WTC11 (cell line): ENCODE data around the gene GALP. TPM values are rescaled to one million over a fixed set of nuclear protein-coding genes. Genes with fewer than 3 reads are reported as not detected.

Source experiments
- ATAC-seq: fragments of 200-7000 bp; cut with Tn5 transposase; 2 replicates; pipeline ENCODE4 v1.10.0; 2021; ENCODE audit warnings: mild to moderate bottlenecking, moderate library complexity
- CTCF ChIA-PET: fragments of 300-600 bp; sonication (Branson Sonifier 250); formaldehyde crosslinking; loops from one replicate; lab custom pipeline; 2021; ENCODE audit warnings: antibody characterized with exemption; lab: Charles Lee
- POLR2A ChIA-PET: fragments of 350-600 bp; sonication (Branson Sonifier 250); formaldehyde crosslinking; loops from one replicate; lab custom pipeline; 2021; ENCODE audit warnings: antibody characterized with exemption; lab: Charles Lee
- DNase-seq: peaks from one replicate; pipeline ENCODE4 v3.0.0; 2021; ENCODE audit warnings: low spot score
- H3K27ac Mint-ChIP-seq: 2 replicates; pipeline ENCODE4 v1.8.0; 2021; ENCODE audit warnings: mixed read lengths
- H3K27me3 Mint-ChIP-seq: 2 replicates; pipeline ENCODE4 v1.8.0; 2021; ENCODE audit warnings: low read depth, mild to moderate bottlenecking, moderate library complexity, mixed read lengths
- H3K36me3 Mint-ChIP-seq: 2 replicates; pipeline ENCODE4 v1.8.0; 2021; ENCODE audit warnings: mixed read lengths
- H3K4me1 Mint-ChIP-seq: 2 replicates; pipeline ENCODE4 v1.8.0; 2022; ENCODE audit warnings: mixed read lengths
- H3K4me3 Mint-ChIP-seq: 2 replicates; pipeline ENCODE4 v1.8.0; 2021; ENCODE audit warnings: mild to moderate bottlenecking, moderate library complexity, mixed read lengths
- H3K9me3 Mint-ChIP-seq: 2 replicates; pipeline ENCODE4 v1.8.0; 2021; ENCODE audit warnings: mixed read lengths
- AR ChIP-seq: fragments of 250-450 bp; sonication (Bioruptor Pico); IDR thresholded peaks from 2 replicates; pipeline ENCODE4 v1.9.0; 2021; ENCODE audit warnings: mild to moderate bottlenecking
- CREB1 ChIP-seq: sonication (generic); formaldehyde crosslinking; IDR thresholded peaks from 2 replicates; pipeline ENCODE4 v1.8.0; 2023; ENCODE audit warnings: mild to moderate bottlenecking, missing genetic modification reagents
- CREM ChIP-seq: sonication (generic); formaldehyde crosslinking; IDR thresholded peaks from 2 replicates; pipeline ENCODE4 v1.8.1; 2022; ENCODE audit warnings: mild to moderate bottlenecking, missing genetic modification reagents, moderate library complexity
- ELF4 ChIP-seq: sonication (generic); formaldehyde crosslinking; IDR thresholded peaks from 2 replicates; pipeline ENCODE4 v1.8.1; 2022; ENCODE audit warnings: low read depth, mild to moderate bottlenecking, moderate library complexity, missing genetic modification reagents
- IRF2 ChIP-seq: sonication (generic); formaldehyde crosslinking; IDR thresholded peaks from 2 replicates; pipeline ENCODE4 v1.8.0; 2022; ENCODE audit warnings: low read depth, missing genetic modification reagents, borderline replicate concordance
- KAT7 ChIP-seq: sonication (generic); formaldehyde crosslinking; IDR thresholded peaks from 2 replicates; pipeline ENCODE4 v1.8.1; 2023; ENCODE audit warnings: missing genetic modification reagents, mild to moderate bottlenecking, borderline replicate concordance
- MXD4 ChIP-seq: fragments of 250-450 bp; sonication (Bioruptor Pico); IDR thresholded peaks from 2 replicates; pipeline ENCODE4 v1.8.0; 2021; ENCODE audit warnings: mild to moderate bottlenecking, moderate library complexity, borderline replicate concordance
- NR2C2 ChIP-seq: sonication (generic); formaldehyde crosslinking; IDR thresholded peaks from 2 replicates; pipeline ENCODE4 v1.8.0; 2022; ENCODE audit warnings: mild to moderate bottlenecking, missing genetic modification reagents
- NR3C1 ChIP-seq: sonication (generic); formaldehyde crosslinking; conservative IDR thresholded peaks from 2 replicates; pipeline ENCODE4 v1.8.1; 2023; ENCODE audit warnings: low read depth, mild to moderate bottlenecking, missing genetic modification reagents
- OVOL2 ChIP-seq: fragments of 250-450 bp; sonication (Bioruptor Pico); IDR thresholded peaks from 2 replicates; pipeline ENCODE4 v1.9.0; 2021; ENCODE audit warnings: mild to moderate bottlenecking, borderline replicate concordance
- PREB ChIP-seq: sonication (generic); formaldehyde crosslinking; IDR thresholded peaks from 2 replicates; pipeline ENCODE4 v1.8.1; 2022; ENCODE audit warnings: mild to moderate bottlenecking, missing genetic modification reagents, moderate library complexity, borderline replicate concordance
- PRRX2 ChIP-seq: fragments of 250-450 bp; sonication (Bioruptor Pico); IDR thresholded peaks from 2 replicates; pipeline ENCODE4 v1.8.0; 2021; ENCODE audit warnings: mild to moderate bottlenecking
- TP53 ChIP-seq: sonication (generic); formaldehyde crosslinking; IDR thresholded peaks from 2 replicates; pipeline ENCODE4 v1.8.1; 2023; ENCODE audit warnings: mild to moderate bottlenecking, missing genetic modification reagents
- ZNF532 ChIP-seq: fragments of 250-450 bp; sonication (Bioruptor Pico); IDR thresholded peaks from 2 replicates; pipeline ENCODE4 v1.9.0; 2021; ENCODE audit warnings: mild to moderate bottlenecking, borderline replicate concordance
- ZSCAN18 ChIP-seq: fragments of 250-450 bp; sonication (Bioruptor Pico); IDR thresholded peaks from 2 replicates; pipeline ENCODE4 v2.1.2; 2022; ENCODE audit warnings: mild to moderate bottlenecking, moderate library complexity
- total RNA-seq: library from RNA; stranded (reverse); gene quantifications from 3 replicates; pipeline ENCODE4 v1.2.3, GENCODE V29; 2021
- TF ChIP-seq, protein P1 (sequence below): fragments of 250-450 bp; sonication (Bioruptor Pico); IDR thresholded peaks from 2 replicates; pipeline ENCODE4 v1.9.0; 2021; ENCODE audit warnings: moderate library complexity, mild to moderate bottlenecking, inconsistent platforms, borderline replicate concordance
- TF ChIP-seq, protein P2 (sequence below): sonication (generic); formaldehyde crosslinking; IDR thresholded peaks from 2 replicates; pipeline ENCODE4 v1.8.1; 2022; ENCODE audit warnings: mild to moderate bottlenecking, moderate library complexity, missing genetic modification reagents

Gene GALP
- total RNA-seq, 1 experiment from 2014 or later: not detected

DNA sequence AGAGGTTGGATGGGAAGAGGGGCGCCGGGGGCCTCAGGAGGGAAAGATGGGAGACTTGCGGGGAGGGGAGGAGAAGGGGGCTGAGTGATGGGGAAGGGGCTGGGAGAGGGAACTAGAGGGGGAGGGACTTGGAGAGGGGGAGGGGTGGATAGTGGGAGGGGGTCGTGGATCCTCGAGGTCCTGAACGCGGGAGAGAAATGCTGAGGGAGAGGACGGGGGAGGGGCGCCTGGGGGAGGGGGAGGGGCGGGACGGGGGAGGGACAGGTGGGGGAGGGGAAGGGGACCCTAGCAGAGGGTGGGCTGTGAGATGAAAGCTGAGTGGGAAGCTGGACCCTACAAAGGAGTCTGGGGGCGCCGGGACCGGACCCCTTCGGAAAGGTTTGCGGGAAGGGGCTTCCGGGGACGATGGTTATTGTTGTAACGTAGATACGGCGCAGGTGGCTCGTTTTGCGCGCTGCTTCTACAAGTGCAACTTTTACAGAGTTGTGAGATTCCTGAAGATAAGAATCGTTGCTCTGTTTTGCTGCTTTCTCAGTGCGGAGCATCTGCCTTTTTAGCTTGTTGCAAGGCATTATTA lies 34.3 kb upstream of the GALP start:
- Mint-ChIP-seq H3K9me3 (no peaks in the 10 kb centered on the region), H3K36me3 (no peaks in the 10 kb centered on the region), H3K4me1 (peaks cover 31% of the 10 kb centered on the region), H3K27ac (no peak overlapping the region), H3K4me3 (peak overlapping the region; percentile 79), H3K27me3 (peaks cover 3% of the 10 kb centered on the region; the same call in 1 of the 2 replicates)
- DNase-seq (no peak), ATAC-seq (peak; percentile 0; the same call in 1 of the 2 replicates)
- ChIA-PET POLR2A (interaction anchor here (1.1 kb wide), 1 partner anchor 21 kb away, joined by 5 read pairs; the partner anchor contains the start of gene ZNF787), CTCF (interaction anchor here (0.5 to 2.9 kb wide), 17 partner anchors 10 to 537 kb away, joined by 3 to 19 read pairs (median 5); no protein-coding TSS in a partner anchor)
- no peak for TF ChIP-seq NR3C1
- TF ChIP-seq OVOL2 (CRISPR knock-in tag): no peak
- no peak for TF ChIP-seq CREB1 (CRISPR knock-in tag)
- TF ChIP-seq PRRX2: no peak
- TF ChIP-seq PREB (CRISPR knock-in tag): no peak
- TF ChIP-seq CREM (CRISPR knock-in tag): no peak; the same call in 1 of the 2 replicates
- no peak for TF ChIP-seq ZSCAN18 (CRISPR knock-in tag)
- no peak for TF ChIP-seq MXD4 (CRISPR knock-in tag)
- TF ChIP-seq ZNF532 (CRISPR knock-in tag): no peak
- TF ChIP-seq AR: no peak
- TF ChIP-seq, protein P1, sequence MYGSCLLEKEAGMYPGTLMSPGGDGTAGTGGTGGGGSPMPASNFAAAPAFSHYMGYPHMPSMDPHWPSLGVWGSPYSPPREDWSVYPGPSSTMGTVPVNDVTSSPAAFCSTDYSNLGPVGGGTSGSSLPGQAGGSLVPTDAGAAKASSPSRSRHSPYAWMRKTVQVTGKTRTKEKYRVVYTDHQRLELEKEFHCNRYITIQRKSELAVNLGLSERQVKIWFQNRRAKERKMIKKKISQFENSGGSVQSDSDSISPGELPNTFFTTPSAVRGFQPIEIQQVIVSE (CRISPR knock-in tag): no peak
- TF ChIP-seq, protein P2, sequence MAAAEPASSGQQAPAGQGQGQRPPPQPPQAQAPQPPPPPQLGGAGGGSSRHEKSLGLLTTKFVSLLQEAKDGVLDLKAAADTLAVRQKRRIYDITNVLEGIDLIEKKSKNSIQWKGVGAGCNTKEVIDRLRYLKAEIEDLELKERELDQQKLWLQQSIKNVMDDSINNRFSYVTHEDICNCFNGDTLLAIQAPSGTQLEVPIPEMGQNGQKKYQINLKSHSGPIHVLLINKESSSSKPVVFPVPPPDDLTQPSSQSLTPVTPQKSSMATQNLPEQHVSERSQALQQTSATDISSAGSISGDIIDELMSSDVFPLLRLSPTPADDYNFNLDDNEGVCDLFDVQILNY (CRISPR knock-in tag): no peak
- no peak for TF ChIP-seq TP53 (CRISPR knock-in tag)
- TF ChIP-seq NR2C2: no peak
- no peak for TF ChIP-seq IRF2 (CRISPR knock-in tag)
- no peak for TF ChIP-seq ELF4
- no peak for TF ChIP-seq KAT7 (CRISPR knock-in tag)
